ENCODE data around the gene DAAM2.
A peak's percentile ranks its signal among the peaks of the same experiment; 100 is the strongest.

Gene DAAM2

GRCh38 chr6:39953076-39953618 is 161.0 kb downstream of the DAAM2 start:
- peaks cover 0 to 29% (median 18%) of the 10 kb centered on the region in 4 donors for H3K4me1 ChIP-seq
- no peak for DNase-seq
- no peak overlapping the region for H3K4me3 ChIP-seq
- H3K9me3 ChIP-seq = no peaks in the 10 kb centered on the region
- intact Hi-C loops (cut with DNase I; ENCODE audit: low total_unique reads) = no loop called here
- peak overlapping the region; percentile 67 to 76 for H3K27ac ChIP-seq
- TF ChIP-seq, protein P1, sequence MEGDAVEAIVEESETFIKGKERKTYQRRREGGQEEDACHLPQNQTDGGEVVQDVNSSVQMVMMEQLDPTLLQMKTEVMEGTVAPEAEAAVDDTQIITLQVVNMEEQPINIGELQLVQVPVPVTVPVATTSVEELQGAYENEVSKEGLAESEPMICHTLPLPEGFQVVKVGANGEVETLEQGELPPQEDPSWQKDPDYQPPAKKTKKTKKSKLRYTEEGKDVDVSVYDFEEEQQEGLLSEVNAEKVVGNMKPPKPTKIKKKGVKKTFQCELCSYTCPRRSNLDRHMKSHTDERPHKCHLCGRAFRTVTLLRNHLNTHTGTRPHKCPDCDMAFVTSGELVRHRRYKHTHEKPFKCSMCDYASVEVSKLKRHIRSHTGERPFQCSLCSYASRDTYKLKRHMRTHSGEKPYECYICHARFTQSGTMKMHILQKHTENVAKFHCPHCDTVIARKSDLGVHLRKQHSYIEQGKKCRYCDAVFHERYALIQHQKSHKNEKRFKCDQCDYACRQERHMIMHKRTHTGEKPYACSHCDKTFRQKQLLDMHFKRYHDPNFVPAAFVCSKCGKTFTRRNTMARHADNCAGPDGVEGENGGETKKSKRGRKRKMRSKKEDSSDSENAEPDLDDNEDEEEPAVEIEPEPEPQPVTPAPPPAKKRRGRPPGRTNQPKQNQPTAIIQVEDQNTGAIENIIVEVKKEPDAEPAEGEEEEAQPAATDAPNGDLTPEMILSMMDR (IDR thresholded peaks at IDR 0.05) = no peak
- no peaks in the 10 kb centered on the region for H3K36me3 ChIP-seq
- no peaks in the 10 kb centered on the region for H3K27me3 ChIP-seq

All from tibial artery (tissue), 4 donors.